ENCODE results near the gene LAMA1.

DNA sequence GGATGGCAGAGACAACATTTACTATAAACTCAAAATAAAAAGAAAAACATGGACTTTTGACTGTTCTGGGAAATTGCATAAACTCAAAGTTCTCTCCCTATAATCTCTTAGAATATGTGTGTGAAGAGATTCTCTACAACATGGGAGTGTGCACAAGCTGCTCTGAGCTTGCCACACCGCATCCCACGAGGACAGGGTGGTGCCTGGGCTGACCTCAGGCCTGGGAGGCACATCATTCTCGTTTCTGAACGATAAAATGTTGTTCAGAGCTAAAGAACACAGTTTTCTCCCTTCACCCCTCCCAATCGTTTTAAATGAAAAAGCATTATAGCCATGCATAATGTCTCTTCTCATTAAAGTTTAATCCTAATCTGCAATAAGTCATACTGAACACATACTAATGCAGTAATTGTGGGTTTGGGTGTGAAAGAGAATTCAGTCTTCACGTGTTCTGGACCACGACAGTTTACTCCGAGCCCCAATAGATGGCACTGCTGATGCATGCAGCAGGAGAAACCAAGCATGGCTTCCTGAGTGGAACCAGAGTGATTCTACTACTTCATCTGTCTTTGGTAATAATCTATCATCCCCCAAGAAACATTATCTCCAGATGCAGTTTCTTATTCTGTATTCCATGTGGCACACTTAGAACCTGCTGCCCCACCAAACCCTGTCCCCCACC, 46.9 kb upstream of the LAMA1 start:
- TF ChIP-seq, protein P1, sequence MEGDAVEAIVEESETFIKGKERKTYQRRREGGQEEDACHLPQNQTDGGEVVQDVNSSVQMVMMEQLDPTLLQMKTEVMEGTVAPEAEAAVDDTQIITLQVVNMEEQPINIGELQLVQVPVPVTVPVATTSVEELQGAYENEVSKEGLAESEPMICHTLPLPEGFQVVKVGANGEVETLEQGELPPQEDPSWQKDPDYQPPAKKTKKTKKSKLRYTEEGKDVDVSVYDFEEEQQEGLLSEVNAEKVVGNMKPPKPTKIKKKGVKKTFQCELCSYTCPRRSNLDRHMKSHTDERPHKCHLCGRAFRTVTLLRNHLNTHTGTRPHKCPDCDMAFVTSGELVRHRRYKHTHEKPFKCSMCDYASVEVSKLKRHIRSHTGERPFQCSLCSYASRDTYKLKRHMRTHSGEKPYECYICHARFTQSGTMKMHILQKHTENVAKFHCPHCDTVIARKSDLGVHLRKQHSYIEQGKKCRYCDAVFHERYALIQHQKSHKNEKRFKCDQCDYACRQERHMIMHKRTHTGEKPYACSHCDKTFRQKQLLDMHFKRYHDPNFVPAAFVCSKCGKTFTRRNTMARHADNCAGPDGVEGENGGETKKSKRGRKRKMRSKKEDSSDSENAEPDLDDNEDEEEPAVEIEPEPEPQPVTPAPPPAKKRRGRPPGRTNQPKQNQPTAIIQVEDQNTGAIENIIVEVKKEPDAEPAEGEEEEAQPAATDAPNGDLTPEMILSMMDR (IDR thresholded peaks at IDR 0.05; ENCODE audit: control extremely low read depth in 1 of 3, insufficient read depth in 1 of 3, low read depth in 1 of 3, low read length in 3 of 3), result peak; percentile 45 to 55 (median 53)
- TF ChIP-seq POLR2AphosphoS5 (IDR thresholded peaks at IDR 0.05; ENCODE audit: low read depth, low read length) (no peak), EZH2 (IDR thresholded peaks at IDR 0.05; ENCODE audit: low read depth, low read length, severe bottlenecking) (no peak), SRF (IDR thresholded peaks at IDR 0.05; ENCODE audit: low read depth, low read length) (no peak)

Measured in H1 (cell line).